ENCODE results near the gene APCDD1. TPM values are rescaled to one million over a fixed set of nuclear protein-coding genes. Genes with fewer than 3 reads are reported as not detected.

The APCDD1 gene
- total RNA-seq, 4 donors from 2014 or later = 4.6 to 13.0 (median 7.5) TPM

DNA sequence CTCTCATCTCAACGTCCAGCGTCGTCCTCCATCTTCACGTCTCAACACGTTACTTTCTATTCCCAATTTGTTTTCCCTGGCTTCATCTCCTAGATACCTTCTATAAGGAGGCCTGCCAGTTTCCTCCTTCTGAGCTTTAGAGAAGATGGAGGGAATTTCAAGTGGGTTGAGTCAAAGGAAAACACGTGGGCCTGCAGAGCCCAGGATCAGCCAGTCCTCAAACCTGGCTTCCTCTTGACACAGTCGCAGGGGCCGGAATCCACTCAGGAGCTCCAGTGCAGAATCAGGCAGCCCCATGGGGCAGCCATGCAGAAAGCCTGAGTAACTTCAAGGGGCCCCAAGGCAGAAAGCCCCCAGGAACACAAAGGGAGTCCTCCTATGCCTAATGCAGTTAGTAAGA lies 14.5 kb upstream of the APCDD1 start:
- Histone ChIP-seq H3K27me3 (no peaks in the 10 kb centered on the region), H3K4me1 (no peaks in the 10 kb centered on the region), H3K27ac (no peak overlapping the region), H3K36me3 (no peaks in the 10 kb centered on the region), H3K4me3 (no peak overlapping the region), H3K9me3 (no peaks in the 10 kb centered on the region)
- ATAC-seq (no peak), DNase-seq (no peak)
- TF ChIP-seq, protein P1, sequence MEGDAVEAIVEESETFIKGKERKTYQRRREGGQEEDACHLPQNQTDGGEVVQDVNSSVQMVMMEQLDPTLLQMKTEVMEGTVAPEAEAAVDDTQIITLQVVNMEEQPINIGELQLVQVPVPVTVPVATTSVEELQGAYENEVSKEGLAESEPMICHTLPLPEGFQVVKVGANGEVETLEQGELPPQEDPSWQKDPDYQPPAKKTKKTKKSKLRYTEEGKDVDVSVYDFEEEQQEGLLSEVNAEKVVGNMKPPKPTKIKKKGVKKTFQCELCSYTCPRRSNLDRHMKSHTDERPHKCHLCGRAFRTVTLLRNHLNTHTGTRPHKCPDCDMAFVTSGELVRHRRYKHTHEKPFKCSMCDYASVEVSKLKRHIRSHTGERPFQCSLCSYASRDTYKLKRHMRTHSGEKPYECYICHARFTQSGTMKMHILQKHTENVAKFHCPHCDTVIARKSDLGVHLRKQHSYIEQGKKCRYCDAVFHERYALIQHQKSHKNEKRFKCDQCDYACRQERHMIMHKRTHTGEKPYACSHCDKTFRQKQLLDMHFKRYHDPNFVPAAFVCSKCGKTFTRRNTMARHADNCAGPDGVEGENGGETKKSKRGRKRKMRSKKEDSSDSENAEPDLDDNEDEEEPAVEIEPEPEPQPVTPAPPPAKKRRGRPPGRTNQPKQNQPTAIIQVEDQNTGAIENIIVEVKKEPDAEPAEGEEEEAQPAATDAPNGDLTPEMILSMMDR (IDR thresholded peaks at IDR 0.05 in 4 of 5, conservative IDR thresholded peaks at IDR 0.05 in 1 of 5) = no peak
- TF ChIP-seq POLR2A (IDR thresholded peaks at IDR 0.05) = no peak
- intact Hi-C loops (cut with DNase I; ENCODE audit: low total_unique reads) = no loop called here
- in situ Hi-C loops (cut with MboI; ENCODE audit: low sequenced_read_pairs in 4 of 4) = no loop called here

DNA sequence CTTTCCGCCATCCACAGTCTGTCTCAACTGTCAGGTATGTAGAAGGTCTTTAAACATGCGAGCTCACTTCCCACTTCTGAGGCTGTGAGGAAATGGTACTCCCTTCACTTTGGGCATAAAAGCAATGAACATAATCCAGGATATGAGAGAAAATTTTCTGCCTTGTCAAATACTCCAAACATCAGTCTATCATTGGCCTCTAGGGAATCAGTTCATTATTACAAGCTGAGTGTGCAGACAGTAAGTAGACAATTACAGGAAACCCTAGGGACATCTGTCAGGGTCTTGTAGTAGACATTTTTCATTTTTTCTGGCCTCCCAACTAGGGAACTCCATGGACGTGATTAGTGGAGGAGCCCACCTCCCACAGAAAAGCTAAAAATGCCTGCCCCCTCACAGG lies 13.6 kb upstream of the APCDD1 start:
- no peaks in the 10 kb centered on the region for H3K27me3 ChIP-seq
- intact Hi-C loops (cut with DNase I; ENCODE audit: low total_unique reads) = no loop called here
- H3K4me1 ChIP-seq = no peaks in the 10 kb centered on the region
- H3K27ac ChIP-seq = no peak overlapping the region
- ATAC-seq = no peak
- no peaks in the 10 kb centered on the region for H3K9me3 ChIP-seq
- in situ Hi-C loops (cut with MboI; ENCODE audit: low sequenced_read_pairs in 4 of 4) = no loop called here
- H3K36me3 ChIP-seq = no peaks in the 10 kb centered on the region
- DNase-seq = no peak
- TF ChIP-seq POLR2A (IDR thresholded peaks at IDR 0.05) = no peak
- TF ChIP-seq, protein P1 (IDR thresholded peaks at IDR 0.05 in 4 of 5, conservative IDR thresholded peaks at IDR 0.05 in 1 of 5) = no peak
- H3K4me3 ChIP-seq = no peak overlapping the region

DNA sequence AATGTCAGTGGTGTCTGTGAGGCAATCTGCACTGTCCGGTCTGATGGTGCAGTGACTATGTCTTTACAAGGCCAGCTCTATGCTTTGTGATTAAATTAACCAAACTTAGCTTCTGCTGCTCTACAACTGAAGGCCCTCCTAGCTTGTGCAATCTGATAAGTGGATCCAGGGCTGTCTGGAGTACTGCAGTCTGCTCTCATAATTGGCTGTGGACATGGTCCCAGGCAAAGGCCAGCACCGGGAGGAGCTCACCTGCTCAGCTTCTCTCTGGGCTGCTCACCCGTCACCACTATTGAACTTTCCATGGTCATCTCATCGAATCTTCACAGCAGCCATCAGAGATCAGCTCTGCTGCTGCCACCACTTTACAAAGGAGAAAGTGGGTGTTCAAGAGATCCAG lies 13.0 kb upstream of the APCDD1 start:
- H3K36me3 ChIP-seq = no peaks in the 10 kb centered on the region

DNA sequence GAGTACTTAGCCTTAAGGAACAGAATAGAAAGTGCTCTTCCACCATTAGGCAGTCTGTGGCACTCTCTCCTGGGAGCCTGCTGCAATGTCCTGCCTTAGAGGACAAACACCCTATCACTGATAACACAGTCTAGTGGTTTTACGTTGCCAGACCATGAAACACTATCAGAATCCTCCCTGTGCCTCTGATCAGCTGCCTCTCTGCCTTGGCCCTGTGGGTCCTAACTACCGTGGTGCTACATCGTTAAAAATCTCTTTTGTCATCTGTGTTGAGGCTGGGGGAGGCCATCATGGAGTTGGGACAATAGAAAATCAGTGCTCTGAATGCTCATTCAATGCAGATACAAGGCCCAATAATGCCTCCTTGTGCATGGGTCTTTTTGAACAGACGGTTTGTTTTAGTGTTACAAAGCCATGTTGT lies 11.9 kb upstream of the APCDD1 start:
- Histone ChIP-seq H3K4me1 (no peaks in the 10 kb centered on the region), H3K36me3 (no peaks in the 10 kb centered on the region), H3K9me3 (no peaks in the 10 kb centered on the region), H3K27ac (no peak overlapping the region), H3K4me3 (no peak overlapping the region), H3K27me3 (no peaks in the 10 kb centered on the region)
- ATAC-seq (no peak), DNase-seq (no peak)
- TF ChIP-seq POLR2A (IDR thresholded peaks at IDR 0.05) = no peak
- TF ChIP-seq, protein P1 (IDR thresholded peaks at IDR 0.05 in 4 of 5, conservative IDR thresholded peaks at IDR 0.05 in 1 of 5) = no peak
- intact Hi-C loops (cut with DNase I; ENCODE audit: low total_unique reads) = no loop called here
- in situ Hi-C loops (cut with MboI; ENCODE audit: low sequenced_read_pairs in 4 of 4) = no loop called here

More for the DNA sequence above, 13.0 kb upstream of the APCDD1 start:
- TF ChIP-seq POLR2A (IDR thresholded peaks at IDR 0.05) = no peak
- Histone ChIP-seq H3K4me3 (no peak overlapping the region), H3K27ac (no peak overlapping the region), H3K4me1 (no peaks in the 10 kb centered on the region), H3K27me3 (no peaks in the 10 kb centered on the region), H3K9me3 (no peaks in the 10 kb centered on the region)
- ATAC-seq = no peak
- DNase-seq = no peak
- in situ Hi-C loops (cut with MboI; ENCODE audit: low sequenced_read_pairs in 4 of 4) (no loop called here), intact Hi-C loops (cut with DNase I; ENCODE audit: low total_unique reads) (no loop called here)

DNA sequence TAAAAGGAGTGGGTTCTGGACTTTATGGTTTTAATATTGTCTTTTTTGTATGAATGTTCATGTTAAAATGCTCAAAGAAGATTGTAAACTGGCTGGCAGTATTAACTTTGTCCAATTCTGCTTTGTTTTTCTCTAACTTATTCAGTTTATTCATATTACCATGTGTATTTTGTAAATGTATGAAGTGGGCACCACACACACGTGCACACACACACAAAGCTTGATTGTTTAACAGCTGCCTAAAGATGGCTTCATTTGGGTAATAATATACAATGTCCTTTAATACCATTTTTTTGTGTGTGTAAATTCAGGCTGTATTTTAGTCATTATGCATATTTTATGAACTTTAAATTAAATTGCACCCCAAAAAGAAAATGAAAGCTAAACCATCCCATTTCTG lies 11.4 kb upstream of the APCDD1 start:
- ATAC-seq (no peak), DNase-seq (no peak)
- Histone ChIP-seq H3K27me3 (no peaks in the 10 kb centered on the region), H3K9me3 (no peaks in the 10 kb centered on the region), H3K36me3 (no peaks in the 10 kb centered on the region), H3K4me1 (no peaks in the 10 kb centered on the region), H3K27ac (no peak overlapping the region), H3K4me3 (no peak overlapping the region)
- no peak for TF ChIP-seq POLR2A (IDR thresholded peaks at IDR 0.05)
- intact Hi-C loops (cut with DNase I; ENCODE audit: low total_unique reads) (no loop called here), in situ Hi-C loops (cut with MboI; ENCODE audit: low sequenced_read_pairs in 4 of 4) (no loop called here)

DNA sequence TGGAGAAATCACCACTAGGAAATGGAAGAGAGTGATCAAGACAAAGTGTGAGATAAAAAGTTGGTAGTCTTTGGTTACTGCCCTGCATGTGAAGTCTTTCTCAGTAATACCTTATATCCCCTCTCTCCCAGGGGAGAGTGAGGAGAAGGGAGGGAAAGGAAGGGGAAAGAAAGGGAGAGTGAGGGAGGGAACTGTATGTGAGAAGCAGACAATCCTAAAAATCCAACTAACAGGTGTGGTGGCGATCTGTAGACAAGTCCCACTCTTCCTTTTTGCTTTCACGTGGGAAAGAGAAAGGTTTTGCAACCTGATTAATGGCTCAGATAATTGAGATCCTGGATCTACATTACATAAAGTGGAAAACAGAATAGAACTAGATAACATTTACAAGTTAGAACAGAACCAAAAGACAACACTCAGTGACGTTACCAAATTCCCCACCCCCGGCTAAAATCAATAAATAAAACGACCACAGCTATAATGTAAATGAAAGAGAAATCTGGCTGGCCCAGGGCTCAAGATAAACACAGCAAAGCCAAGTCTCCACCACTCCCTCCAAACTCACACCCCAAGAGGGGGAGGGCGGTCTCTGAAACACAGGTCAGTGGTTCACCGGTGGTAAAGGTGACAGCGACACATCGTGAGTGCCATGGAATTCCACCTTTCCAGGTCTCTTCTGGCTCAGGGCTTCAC lies 10.0 kb upstream of the APCDD1 start:
- Histone ChIP-seq H3K4me1 (no peaks in the 10 kb centered on the region), H3K9me3 (no peaks in the 10 kb centered on the region), H3K27ac (no peak overlapping the region), H3K27me3 (no peaks in the 10 kb centered on the region), H3K36me3 (no peaks in the 10 kb centered on the region), H3K4me3 (no peak overlapping the region)
- TF ChIP-seq, protein P1 (IDR thresholded peaks at IDR 0.05 in 4 of 5, conservative IDR thresholded peaks at IDR 0.05 in 1 of 5) = no peak
- no peak for TF ChIP-seq POLR2A (IDR thresholded peaks at IDR 0.05)
- in situ Hi-C loops (cut with MboI; ENCODE audit: low sequenced_read_pairs in 4 of 4) = no loop called here
- intact Hi-C loops (cut with DNase I; ENCODE audit: low total_unique reads) = no loop called here
- DNase-seq (no peak), ATAC-seq (no peak)
